GM18873 (cell line): ENCODE data around the gene PIGU.
"Not testable (repeated sequence)": the region's sequence is repeated elsewhere in the genome, so short reads cannot be mapped to it uniquely, and the experiment has no call there.

Experiments
- ATAC-seq: cut with Tn5 transposase; IDR thresholded peaks from one replicate; pipeline ENCODE4 v1.9.1; 2021; ENCODE audit warnings: mild to moderate bottlenecking, moderate library complexity, moderate number of reproducible peaks; ENCODE audit not compliant: unreplicated experiment, low FRiP score

Gene PIGU

DNA sequence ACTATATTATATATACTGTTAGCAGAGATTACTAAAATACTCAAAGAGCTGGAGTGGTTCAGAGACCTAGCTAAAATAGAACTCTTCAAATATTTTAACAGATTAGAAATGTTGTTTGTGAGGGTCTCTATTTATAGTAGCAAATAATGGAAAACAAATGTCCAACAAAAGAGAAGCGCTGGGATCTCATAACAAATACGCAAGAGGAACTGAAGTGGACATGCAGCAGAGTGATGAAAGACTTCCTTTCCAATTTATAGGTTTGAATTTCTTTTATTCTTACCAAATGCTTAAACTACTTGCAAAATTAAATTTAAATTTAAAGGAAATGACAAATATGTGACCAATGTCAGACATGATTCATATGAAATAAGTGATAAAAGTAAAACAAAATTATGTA lies 49.9 kb downstream of the PIGU start:
- ATAC-seq, result no peak

DNA sequence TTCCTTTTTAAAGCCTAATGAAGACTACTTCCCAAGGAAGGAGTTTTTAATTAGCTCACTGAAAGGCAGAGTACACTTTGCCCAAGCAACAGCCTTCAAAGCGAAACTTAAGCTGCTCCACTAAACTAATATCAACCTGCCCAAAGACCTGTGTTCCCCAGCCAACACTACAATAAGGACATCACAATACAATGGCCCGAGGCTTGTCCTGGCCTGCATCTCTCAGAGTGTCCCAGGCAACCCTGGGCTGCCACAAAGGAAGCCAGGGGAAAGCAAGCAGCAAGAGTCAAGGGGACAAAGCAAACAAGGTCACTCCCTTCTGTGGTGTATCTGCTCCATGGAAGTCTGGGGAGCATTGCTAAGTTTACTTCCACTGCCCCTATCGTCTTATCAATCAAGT lies 52.3 kb downstream of the PIGU start:
- ATAC-seq, result no peak

DNA sequence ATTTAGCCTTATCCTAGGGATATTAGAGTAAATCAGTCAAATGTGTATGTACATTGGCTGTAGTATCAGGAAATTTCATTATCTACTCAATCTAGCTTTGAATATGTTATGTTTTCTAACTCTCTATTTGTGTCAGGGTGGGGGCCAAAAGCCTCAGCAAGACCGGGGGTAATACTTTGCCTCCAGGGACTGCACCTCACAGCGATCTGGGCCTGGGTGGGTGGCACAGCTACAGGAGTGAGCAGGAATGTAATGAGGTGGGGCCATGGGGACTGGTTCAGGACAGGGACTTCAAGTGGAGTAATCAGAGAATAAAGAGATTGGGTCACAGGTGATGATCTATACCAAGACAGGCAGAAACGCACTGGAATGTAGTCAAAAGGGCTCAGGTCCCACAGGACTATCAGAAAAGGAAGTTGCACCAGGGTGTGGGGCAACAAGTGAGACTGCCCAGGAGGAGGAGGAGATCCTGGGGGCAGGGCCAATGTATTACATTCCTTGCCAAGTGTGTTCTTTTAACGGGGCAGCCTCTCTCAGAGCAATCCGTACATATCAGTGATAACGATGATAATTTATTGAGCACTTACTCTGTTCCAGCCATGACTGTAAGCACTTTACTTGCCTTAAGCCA lies 54.0 kb downstream of the PIGU start:
- ATAC-seq, result no peak

DNA sequence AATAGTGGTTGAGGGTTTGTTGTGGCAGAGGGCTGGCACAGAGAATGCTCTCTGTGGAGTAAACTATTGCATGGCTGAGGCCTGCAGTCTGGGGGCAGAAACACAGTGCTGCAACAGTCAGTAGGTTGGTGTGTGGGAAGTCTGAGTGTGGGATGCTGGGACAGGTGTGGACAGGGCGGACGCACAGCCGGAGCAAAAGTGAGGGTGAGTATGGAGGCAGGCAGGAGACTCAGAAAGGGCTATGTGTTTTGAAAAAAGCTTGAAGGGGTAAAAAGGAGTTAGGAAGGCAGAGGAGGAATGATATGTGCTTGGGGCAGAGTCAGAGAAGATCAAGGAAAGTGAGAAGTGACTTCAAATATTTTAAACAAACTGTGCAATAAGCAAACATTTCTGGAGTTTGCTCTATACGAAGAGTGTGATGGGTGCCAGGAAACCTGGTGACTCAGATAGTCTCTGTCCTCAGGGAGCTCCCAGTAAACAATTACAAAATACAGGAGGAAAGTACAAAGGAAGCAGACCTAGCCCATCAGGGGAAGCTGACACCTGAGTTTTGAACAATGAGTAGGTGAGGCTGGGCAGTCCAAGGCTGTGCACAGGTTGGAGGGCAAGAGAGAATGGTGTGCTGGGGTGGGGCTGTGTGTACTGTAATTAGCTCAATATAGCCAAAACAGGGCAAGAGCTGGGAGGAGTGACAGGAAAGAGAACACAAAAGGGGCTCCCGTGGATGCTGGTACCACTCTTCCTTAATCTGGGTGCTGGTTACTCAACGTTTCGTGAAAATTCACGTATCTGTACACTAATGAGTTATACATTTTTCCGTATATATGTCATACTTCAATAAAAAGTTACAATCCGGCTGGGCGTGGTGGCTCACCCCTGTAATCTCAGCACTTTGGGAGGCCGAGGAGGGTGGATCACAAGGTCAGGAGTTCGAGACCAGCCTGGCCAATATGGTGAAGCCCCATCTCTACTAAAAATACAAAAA lies 55.2 kb downstream of the PIGU start:
- no peak for ATAC-seq

DNA sequence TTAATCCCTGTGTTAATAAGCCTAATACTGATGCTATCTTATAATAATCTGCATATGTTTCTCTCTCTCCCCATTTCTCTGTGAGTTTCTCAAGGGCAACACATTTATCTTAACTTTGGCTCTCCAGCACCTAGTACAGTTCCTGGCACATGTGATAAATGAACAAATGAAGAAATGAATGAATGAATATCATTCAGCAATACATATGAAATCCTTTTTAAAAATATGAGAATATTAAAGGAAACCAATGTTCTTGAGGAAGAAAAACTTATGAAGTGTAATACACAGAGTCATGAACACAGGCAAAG lies 55.9 kb downstream of the PIGU start:
- no peak for ATAC-seq

DNA sequence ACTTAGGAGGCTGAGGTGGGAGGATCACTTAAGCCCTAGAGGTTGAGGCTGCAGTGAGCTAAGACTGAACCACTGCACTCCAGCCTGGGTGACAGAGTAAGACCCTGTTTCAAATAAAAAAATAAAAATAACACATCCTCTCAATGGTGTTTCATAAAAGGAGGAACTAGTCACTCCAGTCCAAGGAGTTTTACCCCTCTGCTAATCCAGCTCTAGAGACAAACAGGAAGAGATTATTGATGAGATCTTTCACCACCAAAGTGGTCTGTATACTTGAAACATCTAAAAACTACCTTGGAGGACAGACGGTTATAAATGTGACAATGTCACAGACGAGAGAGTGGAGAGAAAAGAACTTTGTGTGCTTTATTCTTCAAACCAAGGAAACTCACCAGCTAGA lies 58.2 kb downstream of the PIGU start:
- ATAC-seq, result no peak

GRCh38 chr20:34616913-34617312 lies 60.0 kb downstream of the PIGU start:
- not testable (repeated sequence) for ATAC-seq

DNA sequence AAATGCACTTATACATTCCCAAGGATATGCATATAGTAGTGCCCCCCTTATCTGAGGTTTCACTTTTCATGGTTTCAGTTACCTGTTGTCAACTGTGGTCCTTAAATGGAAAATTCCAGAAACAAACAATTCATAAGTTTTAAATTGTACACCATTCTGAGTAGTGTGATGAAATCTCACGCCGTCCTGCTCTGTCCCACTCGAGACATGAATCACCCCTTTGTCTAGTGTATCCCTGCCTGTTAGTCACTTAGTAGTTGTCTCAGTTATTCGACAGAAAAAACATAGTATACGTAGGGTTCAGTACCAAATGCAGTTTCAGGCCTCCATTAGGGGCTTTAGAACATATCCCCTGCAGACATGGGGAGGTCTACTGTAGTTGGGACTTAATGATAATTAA lies 61.4 kb downstream of the PIGU start:
- ATAC-seq, result no peak

- not testable (repeated sequence) for ATAC-seq
These were observed 64.9 kb downstream of the PIGU start for GRCh38 chr20:34611976-34612375.

- ATAC-seq, result no peak
These were observed 69.8 kb downstream of the PIGU start for GRCh38 chr20:34607066-34607465.

- no peak for ATAC-seq
These were observed 71.7 kb downstream of the PIGU start for GRCh38 chr20:34604980-34605788.

GRCh38 chr20:34600892-34601653 lies 75.8 kb downstream of the PIGU start:
- no peak for ATAC-seq

- no peak for ATAC-seq
These were observed 81.3 kb downstream of the PIGU start for GRCh38 chr20:34595377-34596184.

DNA sequence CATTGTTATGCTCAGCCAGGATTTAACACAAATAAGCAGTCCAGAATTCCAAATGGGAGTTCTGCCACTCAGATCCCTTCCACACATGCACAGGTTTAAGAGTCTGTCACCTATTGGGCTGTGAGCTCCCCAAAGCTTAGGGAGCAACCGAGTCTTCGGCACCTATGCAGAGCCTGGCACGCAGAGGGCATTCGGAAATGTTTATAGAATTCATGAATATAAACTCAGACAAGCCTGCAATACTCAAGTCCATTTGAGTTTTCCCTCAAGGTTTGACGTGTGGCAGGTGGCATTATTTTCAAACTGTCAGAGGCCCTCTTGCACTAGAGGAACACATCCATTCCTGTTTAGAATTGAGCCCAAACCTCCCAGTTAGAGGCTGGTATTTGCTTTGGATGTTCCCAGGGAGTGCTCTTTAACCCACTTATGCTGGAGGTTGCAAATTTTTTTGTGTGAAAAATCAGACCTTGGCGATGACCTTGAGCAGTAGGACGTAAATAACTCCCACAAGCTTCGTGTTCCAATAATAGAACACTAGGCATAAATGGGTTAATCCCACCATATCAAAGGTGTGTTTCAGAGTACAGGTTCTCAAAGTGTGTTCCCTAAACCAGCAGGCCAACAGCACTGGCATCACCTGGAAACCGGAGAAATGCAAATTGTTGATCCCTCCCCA lies 90.3 kb downstream of the PIGU start:
- ATAC-seq, result no peak

DNA sequence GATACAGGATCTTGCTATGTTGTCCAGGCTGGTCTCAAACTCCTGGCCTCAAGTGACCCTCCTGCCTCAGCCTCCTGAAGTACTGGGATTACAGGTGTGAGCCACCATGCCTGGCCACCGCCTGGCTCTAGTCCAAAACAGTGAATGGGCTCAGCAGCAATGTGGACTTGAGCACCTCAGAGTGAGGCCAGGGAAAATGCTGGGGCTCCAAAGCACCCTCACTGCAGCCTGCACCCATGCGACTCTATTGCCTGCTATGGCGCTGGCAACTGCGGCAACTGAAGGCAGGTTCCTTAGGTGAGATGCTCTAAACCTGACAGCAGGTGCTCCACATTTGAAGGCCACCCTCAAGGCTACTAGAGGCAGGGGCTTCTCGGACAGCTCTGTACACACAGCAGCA lies 91.9 kb downstream of the PIGU start:
- ATAC-seq, result no peak

DNA sequence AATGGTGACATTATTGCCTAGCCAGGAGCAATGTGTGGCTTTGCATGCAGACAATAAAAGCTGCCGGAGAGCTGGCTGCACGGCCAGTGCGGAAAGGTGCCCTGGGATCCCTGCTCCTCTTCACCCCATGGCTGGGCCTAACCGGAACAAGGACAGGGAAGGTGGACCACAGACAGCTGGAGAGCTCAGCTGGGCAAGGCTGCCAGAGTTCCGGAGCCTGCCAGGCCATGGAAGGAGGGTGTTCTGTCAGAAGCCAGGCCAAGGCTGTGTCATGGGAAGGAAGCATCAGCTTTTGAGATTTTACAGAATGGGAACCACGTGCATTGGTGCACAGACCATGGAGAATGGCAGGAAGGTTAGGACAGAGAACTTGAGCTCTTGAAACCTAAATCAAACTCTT lies 93.3 kb downstream of the PIGU start:
- no peak for ATAC-seq

- no peak for ATAC-seq
These were observed 94.0 kb downstream of the PIGU start for GRCh38 chr20:34582911-34583310.

- no peak for ATAC-seq
These were observed 94.7 kb downstream of the PIGU start for GRCh38 chr20:34582221-34582620.
